UCSD-AML1 (cell line): ENCODE results near the gene TEX14.
"Not testable (repeated sequence)": the region's sequence is repeated elsewhere in the genome, so short reads cannot be mapped to it uniquely, and the experiment has no call there.

ENCODE experiments used
- DNase-seq: peaks from one replicate; lab custom pipeline; 2025; ENCODE audit not compliant: unreplicated experiment; lab: John Stamatoyannopoulos, UW

TEX14 gene

GRCh38 chr17:58692239-58693055 lies 602 bp upstream of the TEX14 start, which contains the start of gene RAD51C:
TSS of gene RAD51C (plus strand) at chr17:58692602. CDS start at chr17:58692644, 42 bp downstream.
- DNase-seq, result peak; percentile 87

DNA sequence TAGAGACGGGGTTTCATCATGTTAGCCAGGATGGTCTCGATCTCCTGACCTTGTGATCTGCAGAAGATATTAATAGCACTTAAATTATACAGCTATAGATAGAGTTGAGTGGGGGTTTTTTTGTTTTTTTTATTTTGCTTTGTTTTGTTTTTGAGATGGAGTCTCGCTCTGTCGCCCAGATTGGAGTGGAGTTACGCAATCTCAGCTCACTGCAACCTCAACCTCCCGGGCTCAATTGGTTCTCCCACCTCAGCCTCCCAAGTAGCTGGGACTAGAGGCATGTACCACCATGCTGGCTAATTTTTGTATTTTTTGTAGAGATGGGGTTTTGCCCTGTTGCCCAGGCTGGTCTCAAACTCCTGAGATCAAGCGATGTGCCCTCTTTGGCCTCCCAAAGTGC lies 1.8 kb downstream of the TEX14 start:
- DNase-seq, result not testable (repeated sequence)

DNA sequence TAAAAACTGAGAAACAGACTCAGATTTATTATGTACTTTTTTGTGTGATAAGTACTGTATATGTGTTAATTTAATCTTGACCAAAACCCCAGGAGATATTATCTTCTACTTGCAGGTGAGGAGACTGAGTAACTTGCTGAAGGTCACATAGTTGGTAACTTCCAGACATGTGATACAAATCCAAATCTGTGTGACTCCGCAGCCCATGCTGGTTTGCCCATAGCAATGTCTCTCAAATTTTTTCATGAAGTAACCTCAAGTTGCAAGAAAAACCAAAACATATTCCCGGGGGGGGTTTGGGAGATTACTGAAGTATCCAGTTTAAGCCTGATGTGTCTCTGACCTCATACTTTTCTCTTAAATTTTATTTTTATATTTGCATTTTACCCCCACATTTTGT lies 3.3 kb downstream of the TEX14 start:
- DNase-seq, result no peak

GRCh38 chr17:58686980-58687379 lies 4.9 kb downstream of the TEX14 start:
- DNase-seq, result no peak

GRCh38 chr17:58684462-58684861 lies 7.4 kb downstream of the TEX14 start:
- not testable (repeated sequence) for DNase-seq

GRCh38 chr17:58684003-58684402 lies 7.8 kb downstream of the TEX14 start:
- DNase-seq, result no peak

DNA sequence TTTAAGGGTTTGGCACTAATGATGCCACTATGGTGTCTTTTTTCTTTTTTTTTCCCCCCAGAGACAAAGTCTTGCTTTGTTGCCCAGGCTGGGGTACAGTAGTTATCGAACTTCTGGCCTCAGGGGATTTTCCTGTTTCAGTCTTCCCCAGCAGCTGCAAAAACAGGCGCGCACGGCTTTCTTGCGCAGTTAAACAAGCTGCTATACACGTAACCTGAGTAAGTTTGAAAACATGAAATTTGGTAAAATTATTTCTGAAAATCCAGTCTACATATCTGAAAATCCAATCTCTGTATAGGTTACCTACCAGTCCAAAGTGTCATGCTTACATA lies 11.8 kb downstream of the TEX14 start:
- no peak for DNase-seq

GRCh38 chr17:58679263-58680037 lies 12.4 kb downstream of the TEX14 start:
- no peak for DNase-seq

- not testable (repeated sequence) for DNase-seq
Measured at GRCh38 chr17:58678287-58678686, 13.6 kb downstream of the TEX14 start.

DNA sequence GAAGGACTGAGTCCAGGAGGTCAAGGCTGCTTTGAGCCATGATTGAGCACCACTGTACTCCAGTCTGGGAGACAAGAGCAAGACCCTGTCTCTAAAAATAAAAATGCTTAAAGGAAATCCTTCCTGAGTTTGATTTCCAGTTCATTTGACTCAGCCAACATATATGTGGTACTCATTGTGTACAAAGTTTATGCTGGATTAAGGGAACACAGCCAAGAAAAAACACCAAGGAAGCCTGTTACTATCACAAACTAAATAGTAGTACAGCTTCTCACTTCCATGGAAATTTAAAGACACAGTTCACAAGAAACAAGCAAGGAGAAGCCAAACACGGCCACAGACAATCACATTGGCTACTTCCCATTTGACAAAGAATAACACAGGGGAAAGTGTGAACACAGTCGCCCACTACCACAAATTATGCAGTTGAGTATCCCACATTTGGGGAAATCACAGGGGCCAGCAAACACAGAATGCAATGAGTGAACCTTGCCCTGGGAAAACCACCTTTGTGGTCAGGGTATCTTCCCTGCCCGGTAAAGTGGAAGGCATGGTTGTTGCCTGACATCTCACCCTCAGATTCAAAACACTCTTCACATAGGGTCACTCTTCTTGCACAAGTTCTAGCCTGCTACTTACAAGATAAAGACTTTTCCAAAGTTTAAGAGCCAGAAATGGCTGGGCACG lies 14.5 kb downstream of the TEX14 start:
- DNase-seq, result no peak

GRCh38 chr17:58671969-58672368 lies 19.9 kb downstream of the TEX14 start:
- no peak for DNase-seq

- DNase-seq, result no peak
Measured at GRCh38 chr17:58669853-58670252, 22.0 kb downstream of the TEX14 start.

GRCh38 chr17:58668598-58668935 lies 23.3 kb downstream of the TEX14 start:
- DNase-seq, result no peak

- no peak for DNase-seq
Measured at GRCh38 chr17:58667934-58668597, 23.8 kb downstream of the TEX14 start.

DNA sequence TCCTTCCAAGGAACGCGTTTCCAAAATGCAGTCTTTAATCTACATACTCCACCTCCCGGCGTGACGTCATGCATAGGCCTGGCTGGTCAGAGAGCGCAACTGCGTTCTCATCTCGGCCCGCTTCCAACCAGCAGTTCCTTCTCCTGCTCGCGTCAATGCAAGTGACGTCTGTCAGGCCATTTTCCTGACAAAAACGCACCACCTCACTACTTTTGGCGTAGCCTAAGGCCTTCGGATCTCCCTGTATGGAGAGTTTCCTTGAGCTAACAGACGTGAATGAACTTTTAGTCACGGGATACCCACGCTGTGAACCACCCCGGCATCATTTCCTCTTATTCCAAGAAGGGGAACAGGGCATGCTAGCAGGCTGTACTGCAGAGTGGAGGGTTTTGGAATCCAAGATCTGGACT lies 25.0 kb downstream of the TEX14 start:
- DNase-seq, result no peak

GRCh38 chr17:58665946-58666857 lies 25.6 kb downstream of the TEX14 start:
- no peak for DNase-seq

DNA sequence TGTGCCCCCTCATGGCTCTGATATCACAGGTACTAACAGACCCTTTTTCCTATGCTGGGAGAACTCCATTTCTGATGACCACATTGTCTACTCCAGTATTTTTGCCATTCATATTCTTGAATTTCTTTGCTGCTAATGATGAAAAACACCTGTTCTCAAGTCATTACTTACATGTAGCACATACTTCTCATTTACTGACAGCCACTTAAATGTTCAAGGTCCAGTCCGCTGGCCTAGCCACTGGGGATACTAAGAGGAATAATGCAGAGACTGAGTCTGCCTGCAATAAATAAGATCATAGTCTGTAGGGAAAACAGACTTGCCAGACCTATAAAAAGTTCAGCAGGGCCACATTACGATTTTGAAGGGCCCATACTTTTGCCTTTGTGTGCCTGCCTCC lies 27.5 kb downstream of the TEX14 start:
- no peak for DNase-seq

DNA sequence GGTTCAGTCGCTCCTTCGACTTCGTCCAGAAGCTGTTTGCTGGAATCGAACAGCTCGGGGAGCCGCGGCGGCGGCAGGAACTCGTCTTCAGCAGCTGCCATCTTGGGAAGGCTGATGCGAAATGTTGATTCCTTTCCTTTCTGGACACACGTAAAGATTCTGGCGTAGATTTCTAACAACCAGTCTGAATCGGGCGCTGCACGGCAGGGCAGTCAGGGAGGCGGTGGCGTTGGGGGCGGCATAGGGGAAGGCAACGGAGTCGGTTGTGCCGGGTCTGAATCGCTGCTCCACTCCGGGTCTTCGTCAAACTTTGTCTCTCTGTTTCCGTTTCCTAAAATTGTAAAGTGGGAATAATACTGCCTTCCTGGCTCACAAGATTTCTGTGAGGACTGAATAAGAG lies 30.3 kb downstream of the TEX14 start:
- no peak for DNase-seq

DNA sequence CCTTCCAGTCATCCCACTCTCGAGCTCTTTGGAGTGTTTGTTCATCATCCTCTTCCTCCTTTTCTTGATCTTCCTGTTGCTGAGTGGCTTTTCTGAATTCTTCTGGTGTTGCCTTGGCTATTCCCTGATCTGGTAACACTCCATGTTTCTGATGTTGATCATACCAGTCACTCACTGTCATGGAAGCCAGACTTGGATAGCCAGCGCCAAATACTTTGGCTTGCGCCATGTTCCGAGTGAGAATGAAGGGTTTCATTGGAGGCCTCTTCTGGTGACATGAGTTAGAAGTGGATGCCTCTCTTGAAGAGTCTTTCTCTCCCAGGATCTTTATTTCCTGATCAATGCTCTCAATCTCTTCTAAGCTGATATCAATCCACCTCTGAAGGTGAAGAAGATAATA lies 31.2 kb downstream of the TEX14 start:
- no peak for DNase-seq

DNA sequence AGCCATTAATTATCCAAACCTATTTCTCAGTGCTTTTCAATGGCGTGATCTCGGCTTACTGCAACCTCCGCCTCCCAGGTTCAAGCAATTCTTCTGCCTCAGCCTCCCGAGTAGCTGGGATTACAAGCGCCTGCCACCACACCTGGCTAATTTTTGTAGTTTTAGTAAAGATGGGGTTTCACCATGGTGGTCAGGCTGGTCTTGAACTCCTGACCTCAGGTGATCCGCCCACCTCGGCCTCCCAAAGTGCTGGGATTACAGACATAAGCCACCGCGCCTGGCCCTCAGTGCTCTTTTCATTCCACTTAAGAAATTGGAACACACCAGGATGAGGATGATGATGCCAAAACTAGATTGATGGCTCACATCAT lies 32.1 kb downstream of the TEX14 start:
- DNase-seq, result not testable (repeated sequence)
